ENCODE measurements around the gene MYB. TPM values are rescaled to one million over a fixed set of nuclear protein-coding genes. Genes with fewer than 3 reads are reported as not detected.

MYB gene
- total and polyA plus RNA-seq, 2 of the 4 experiments (the other 2 are of a cell fraction), result 0.44 to 0.90 TPM

- H3K14ac ChIP-seq (replicated peaks; ENCODE audit: low read depth, low read length), result no peak overlapping the region
- in situ Hi-C loops (cut with MboI; ENCODE audit: low sequenced_read_pairs) (no loop called here), dilution Hi-C loops (cut with HindIII; ENCODE audit: low sequenced_read_pairs, unreplicated experiment) (no loop called here), intact Hi-C loops (cut with micrococcal nuclease) (no loop called here)
- H3K79me1 ChIP-seq (ENCODE audit: low read depth in 1 of 2, low read length in 2 of 2), result no peaks in the 10 kb centered on the region
- ChIA-PET CTCF (interaction anchor here (0.7 kb wide), 1 partner anchor 8 kb away, joined by 3 read pairs; no protein-coding TSS in a partner anchor), POLR2A (ENCODE audit: unreplicated experiment) (no interaction called here)
- no peak overlapping the region for H4K8ac ChIP-seq (ENCODE audit: low read depth in 2 of 2, low read length in 2 of 2)
- H2AK5ac ChIP-seq (ENCODE audit: low read depth, low read length), result no peak overlapping the region
- no peak overlapping the region for H3K9ac ChIP-seq (ENCODE audit: low read depth, low read length)
- H3K27ac ChIP-seq (ENCODE audit: insufficient read depth, low read length), result no peak overlapping the region
- no peak overlapping the region for H2BK5ac ChIP-seq (ENCODE audit: low read depth, low read length, poor library complexity, severe bottlenecking)
- H4K91ac ChIP-seq (ENCODE audit: insufficient read depth, low read depth, low read length), result no peak overlapping the region
- no peaks in the 10 kb centered on the region for H4K20me1 ChIP-seq (ENCODE audit: insufficient read depth, low read length)
- H3K36me3 ChIP-seq (ENCODE audit: control insufficient read depth, insufficient read depth, low read length), result no peaks in the 10 kb centered on the region
- H2AK9ac ChIP-seq (replicated peaks; ENCODE audit: low read depth, low read length, poor library complexity), result no peak overlapping the region
- no peak overlapping the region for H3K4ac ChIP-seq (ENCODE audit: low read depth, low read length)
- DNase-seq (no peak), ATAC-seq (ENCODE audit: low read depth) (no peak)
- H4K5ac ChIP-seq (ENCODE audit: low read depth, low read length), result no peak overlapping the region
- 88% methylated on average over 1 of the region's 3 CpGs; no CpG with 5 or more reads in 1 of the 2 experiments for WGBS, 2 experiments (ENCODE audit: extremely low coverage in 2 of 2, insufficient read length in 1 of 2)
- no peak overlapping the region for H3K56ac ChIP-seq (ENCODE audit: extremely low read depth, insufficient read depth, low read length)
- no TSS peak for BruUV-seq (replicated peaks)
- no peaks in the 10 kb centered on the region for H3K4me1 ChIP-seq (ENCODE audit: control insufficient read depth, insufficient read depth, low read length)
- no peak overlapping the region for H2BK15ac ChIP-seq (ENCODE audit: low read depth, low read length)
- no peak overlapping the region for H2BK120ac ChIP-seq (ENCODE audit: low read depth, low read length)
- H3K9me3 ChIP-seq (ENCODE audit: control insufficient read depth, insufficient read depth, low read length), result no peaks in the 10 kb centered on the region
- H2AFZ ChIP-seq (replicated peaks; ENCODE audit: low read length, poor library complexity), result no peak overlapping the region
- no peak overlapping the region for H2BK20ac ChIP-seq (ENCODE audit: low read depth, low read length)
- H3K27me3 ChIP-seq (ENCODE audit: control insufficient read depth, insufficient read depth, low read length), result peaks cover 5% of the 10 kb centered on the region
- H3K4me3 ChIP-seq (ENCODE audit: insufficient read depth, low read depth, low read length), result no peak overlapping the region
- no peak overlapping the region for H3K23ac ChIP-seq (ENCODE audit: low read depth, low read length)
- no peak overlapping the region for H3K4me2 ChIP-seq (ENCODE audit: low read depth, low read length)
- H3K9me1 ChIP-seq (ENCODE audit: insufficient read depth, low read length), result no peaks in the 10 kb centered on the region
- TF ChIP-seq MAFK (IDR thresholded peaks at IDR 0.05; ENCODE audit: low read depth, low read length) (no peak), RCOR1 (IDR thresholded peaks at IDR 0.05; ENCODE audit: insufficient replicate concordance, low read length) (no peak), POLR2A (IDR thresholded peaks at IDR 0.05; ENCODE audit: low read depth, low read length) (no peak)
- H3K18ac ChIP-seq (ENCODE audit: low read depth, low read length), result no peak overlapping the region
Measured at GRCh38 chr6:135265278-135265677, 84.2 kb downstream of the MYB start.

Measured in IMR-90 (cell line).